Ovary (tissue), 1 donor: ENCODE measurements around the gene BCAP29.

Source experiments
- EP300 ChIP-seq: sonication (generic); formaldehyde crosslinking; IDR thresholded peaks from one replicate; pipeline ENCODE4 v1.6.1; 2017; ENCODE audit warnings: antibody characterized with exemption
- POLR2A ChIP-seq: fragments of 450-650 bp; IDR thresholded peaks from one replicate; pipeline ENCODE4 v1.6.1; 2017; ENCODE audit warnings: antibody characterized with exemption, mild to moderate bottlenecking, moderate library complexity

DNA sequence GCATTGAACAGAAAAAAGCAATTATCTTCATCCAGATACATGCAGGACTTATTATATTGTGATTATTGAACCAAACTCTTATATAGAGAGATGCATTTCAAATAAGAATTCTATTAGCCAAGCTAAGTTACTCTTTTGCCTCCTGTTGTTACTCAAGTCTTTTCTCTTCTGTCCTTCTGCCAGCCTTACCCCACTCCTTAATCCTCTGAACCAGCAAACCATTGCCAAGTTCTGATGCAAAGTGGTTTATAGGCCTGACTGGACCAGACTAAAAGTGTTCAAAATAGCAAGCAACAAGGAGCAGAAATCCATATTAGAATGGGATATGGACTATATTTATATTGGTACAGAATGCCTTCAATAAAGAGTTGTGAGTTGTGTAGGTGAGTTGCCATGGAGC lies 78.4 kb downstream of the BCAP29 start:
- TF ChIP-seq EP300 = no peak
- no peak for TF ChIP-seq POLR2A
